Measurements from ENCODE around the gene GBA2.

DNA sequence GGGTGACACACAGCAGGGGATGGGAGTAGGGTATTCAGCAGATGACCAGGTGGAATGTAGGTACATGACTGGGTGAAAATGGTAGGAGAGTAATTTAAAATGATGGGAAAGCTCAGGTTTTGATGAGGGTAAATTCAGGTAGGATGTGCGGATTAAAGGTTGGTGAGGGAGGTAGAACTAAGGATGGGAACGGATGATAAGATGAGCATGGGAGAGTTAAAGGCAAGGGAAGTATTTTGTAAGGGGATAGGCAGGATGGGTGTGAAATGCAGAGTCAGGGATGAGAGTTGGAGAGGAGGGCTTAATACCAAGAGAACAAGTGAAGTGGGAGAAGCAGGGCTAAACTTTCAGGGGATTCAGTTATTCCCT is 18.6 kb downstream of the GBA2 start:
- no peak for TF ChIP-seq POLR2AphosphoS5 (IDR thresholded peaks at IDR 0.05)
- TF ChIP-seq CTCF (IDR thresholded peaks at IDR 0.05): no peak

Measured in prostate gland (tissue), 2 donors.